Neural progenitor cell (in vitro differentiated cells): ENCODE data around the gene RNF217. TPM values are rescaled to one million over a fixed set of nuclear protein-coding genes. Genes with fewer than 3 reads are reported as not detected.

Experiments used
- DNase-seq: peaks from one replicate; pipeline ENCODE4 v3.0.0-alpha.2; 2016; ENCODE audit warnings: low spot score
- H2AFZ ChIP-seq: fragments of 200-600 bp; sonication (generic); replicated peaks from 2 replicates; pipeline ENCODE4 v1.6.1; 2016; ENCODE audit warnings: antibody characterized with exemption
- H3F3A ChIP-seq: fragments of 200-600 bp; sonication (generic); 2 replicates; pipeline ENCODE4 v1.6.1; 2016; ENCODE audit warnings: antibody characterized with exemption, low read depth
- H3K27ac ChIP-seq: fragments of 200-600 bp; sonication (generic); 2 replicates; pipeline ENCODE4 v1.5.1; 2016; ENCODE audit warnings: mild to moderate bottlenecking
- H3K27me3 ChIP-seq: fragments of 200-600 bp; sonication (generic); 2 replicates; pipeline ENCODE4 v1.6.1; 2016; ENCODE audit warnings: mild to moderate bottlenecking, moderate library complexity
- H3K36me3 ChIP-seq: fragments of 200-600 bp; sonication (generic); 2 replicates; pipeline ENCODE4 v1.5.1; 2016
- H3K4me1 ChIP-seq: fragments of 200-600 bp; sonication (generic); 2 replicates; pipeline ENCODE4 v1.6.1; 2016; ENCODE audit warnings: mixed run types
- H3K4me2 ChIP-seq: fragments of 200-600 bp; sonication (generic); 2 replicates; pipeline ENCODE4 v1.6.1; 2016
- H3K4me3 ChIP-seq: fragments of 200-600 bp; sonication (generic); 2 replicates; pipeline ENCODE4 v1.5.1; 2016
- H3K79me2 ChIP-seq: fragments of 200-600 bp; sonication (generic); 2 replicates; pipeline ENCODE4 v1.6.1; 2016; ENCODE audit warnings: low read depth
- H3K9ac ChIP-seq: fragments of 200-600 bp; sonication (generic); 2 replicates; pipeline ENCODE4 v1.6.1; 2016
- H3K9me3 ChIP-seq: fragments of 200-600 bp; sonication (generic); 2 replicates; pipeline ENCODE4 v1.5.1; 2016; ENCODE audit warnings: low read depth
- H4K20me1 ChIP-seq: fragments of 200-600 bp; sonication (generic); 2 replicates; pipeline ENCODE4 v1.6.1; 2016; ENCODE audit warnings: low read depth
- H3K27ac Mint-ChIP-seq: 3 replicates; pipeline ENCODE4 v1.8.0; 2021; ENCODE audit warnings: mixed read lengths
- H3K27me3 Mint-ChIP-seq: 2 replicates; pipeline ENCODE4 v1.8.0; 2022; ENCODE audit warnings: low read depth, mild to moderate bottlenecking, inconsistent platforms, moderate library complexity, mixed read lengths; ENCODE audit not compliant: insufficient read depth
- H3K36me3 Mint-ChIP-seq: 3 replicates; pipeline ENCODE4 v1.8.0; 2021; ENCODE audit warnings: mixed read lengths
- H3K4me1 Mint-ChIP-seq: 3 replicates; pipeline ENCODE4 v1.8.0; 2021; ENCODE audit warnings: mixed read lengths
- H3K4me3 Mint-ChIP-seq: 3 replicates; pipeline ENCODE4 v1.8.0; 2021; ENCODE audit warnings: mild to moderate bottlenecking, moderate library complexity, mixed read lengths
- H3K9me3 Mint-ChIP-seq: 3 replicates; pipeline ENCODE4 v1.8.0; 2020; ENCODE audit warnings: mixed read lengths
- CTCF ChIP-seq: fragments of 200-600 bp; sonication (generic); IDR thresholded peaks from 2 replicates; pipeline ENCODE4 v1.5.1; 2017; ENCODE audit warnings: antibody characterized with exemption, mild to moderate bottlenecking
- EZH2 ChIP-seq: fragments of 200-600 bp; sonication (generic); IDR thresholded peaks from 2 replicates; pipeline ENCODE4 v1.6.1; 2017; ENCODE audit warnings: antibody characterized with exemption, mild to moderate bottlenecking, moderate library complexity
- EZH2phosphoT487 ChIP-seq: fragments of 200-600 bp; sonication (generic); IDR thresholded peaks from 2 replicates; pipeline ENCODE4 v1.6.1; 2017; ENCODE audit warnings: antibody characterized with exemption
- total RNA-seq: library from RNA; depleted of rRNA; stranded (reverse); fragments of >200 nt; gene quantifications from 2 replicates; pipeline ENCODE4 v1.2.3, GENCODE V29; 2015; ENCODE audit warnings: low replicate concordance

The RNF217 gene
- total RNA-seq, 1 donor from 2014 or later: 24.1 TPM

- no peak overlapping the region for H3K4me3 Mint-ChIP-seq
- peaks cover 21% of the 10 kb centered on the region for H3K4me1 Mint-ChIP-seq
- Histone ChIP-seq H3K9me3 (no peaks in the 10 kb centered on the region), H3K9ac (no peak overlapping the region), H3K79me2 (peaks cover 4% of the 10 kb centered on the region), H3K4me3 (no peak overlapping the region), H4K20me1 (peaks cover 15% of the 10 kb centered on the region), H2AFZ (no peak overlapping the region), H3K27ac (no peak overlapping the region), H3K4me1 (peaks cover 33% of the 10 kb centered on the region), H3K36me3 (no peaks in the 10 kb centered on the region), H3K4me2 (no peak overlapping the region), H3F3A (peaks cover 22% of the 10 kb centered on the region), H3K27me3 (no peaks in the 10 kb centered on the region)
- H3K9me3 Mint-ChIP-seq: no peaks in the 10 kb centered on the region
- H3K27me3 Mint-ChIP-seq: peaks cover 3% of the 10 kb centered on the region
- H3K27ac Mint-ChIP-seq: no peak overlapping the region
- TF ChIP-seq CTCF: no peak
- TF ChIP-seq EZH2phosphoT487: no peak
- no peak for TF ChIP-seq EZH2
- no peak for DNase-seq
- peaks cover 9% of the 10 kb centered on the region for H3K36me3 Mint-ChIP-seq
These were observed 35.1 kb downstream of the RNF217 start for GRCh38 chr6:124997196-124997875.

- H3F3A ChIP-seq: peaks cover 27% of the 10 kb centered on the region
- no peak for TF ChIP-seq CTCF
- TF ChIP-seq EZH2phosphoT487: no peak
- TF ChIP-seq EZH2: no peak
- no peak overlapping the region for H3K9ac ChIP-seq
- peaks cover 4% of the 10 kb centered on the region for H3K79me2 ChIP-seq
- peaks cover 29% of the 10 kb centered on the region for H3K4me1 Mint-ChIP-seq
- H3K4me3 ChIP-seq: no peak overlapping the region
- H2AFZ ChIP-seq: no peak overlapping the region
- no peak overlapping the region for H3K27ac Mint-ChIP-seq
- H3K27me3 ChIP-seq: no peaks in the 10 kb centered on the region
- no peaks in the 10 kb centered on the region for H3K36me3 ChIP-seq
- peaks cover 23% of the 10 kb centered on the region for H4K20me1 ChIP-seq
- no peaks in the 10 kb centered on the region for H3K9me3 ChIP-seq
- no peak overlapping the region for H3K27ac ChIP-seq
- no peak overlapping the region for H3K4me2 ChIP-seq
- H3K27me3 Mint-ChIP-seq: peaks cover 3% of the 10 kb centered on the region
- H3K36me3 Mint-ChIP-seq: peaks cover 10% of the 10 kb centered on the region
- DNase-seq: no peak
- H3K4me1 ChIP-seq: peaks cover 36% of the 10 kb centered on the region
- no peak overlapping the region for H3K4me3 Mint-ChIP-seq
- peaks cover 1% of the 10 kb centered on the region for H3K9me3 Mint-ChIP-seq
These were observed 37.0 kb downstream of the RNF217 start for GRCh38 chr6:124999105-124999764.

- Histone ChIP-seq H3K27ac (peak overlapping the region; percentile 79), H3F3A (peaks cover 27% of the 10 kb centered on the region), H3K36me3 (no peaks in the 10 kb centered on the region), H4K20me1 (peaks cover 23% of the 10 kb centered on the region), H3K4me3 (no peak overlapping the region), H3K27me3 (no peaks in the 10 kb centered on the region), H2AFZ (no peak overlapping the region), H3K4me2 (peak overlapping the region; percentile 49), H3K9ac (no peak overlapping the region), H3K79me2 (no peaks in the 10 kb centered on the region), H3K9me3 (no peaks in the 10 kb centered on the region), H3K4me1 (peaks cover 36% of the 10 kb centered on the region)
- DNase-seq: peak; percentile 86
- Mint-ChIP-seq H3K27me3 (peaks cover 3% of the 10 kb centered on the region), H3K4me3 (peak overlapping the region; percentile 54), H3K9me3 (peaks cover 11% of the 10 kb centered on the region), H3K36me3 (peaks cover 13% of the 10 kb centered on the region), H3K27ac (peak overlapping the region; percentile 82), H3K4me1 (peaks cover 31% of the 10 kb centered on the region)
- TF ChIP-seq CTCF (no peak), EZH2phosphoT487 (peak; percentile 82), EZH2 (no peak)
These were observed 39.6 kb downstream of the RNF217 start for GRCh38 chr6:125001684-125002405.
